ENCODE data around the gene AGFG1. TPM values are rescaled to one million over a fixed set of nuclear protein-coding genes. Genes with fewer than 3 reads are reported as not detected.
"Not testable (repeated sequence)": the region's sequence is repeated elsewhere in the genome, so short reads cannot be mapped to it uniquely, and the experiment has no call there.

AGFG1 gene
- polyA plus RNA-seq, 4 donors = 45.3 to 116 (median 58.9) TPM

GRCh38 chr2:227515742-227516141 lies 43.8 kb downstream of the AGFG1 start:
- DNase-seq (no peak), FAIRE-seq (no peak)
- Histone ChIP-seq H3K4me1 (ENCODE audit: control insufficient read depth in 3 of 3, insufficient read depth in 2 of 3, low read depth in 1 of 3, low read length in 2 of 3) (peaks cover 0 to 11% (median 5%) of the 10 kb centered on the region in 3 donors), H3K36me3 (ENCODE audit: control insufficient read depth in 3 of 3, insufficient read depth in 2 of 3, low read depth in 1 of 3, low read length in 3 of 3) (peaks cover 0 to 9% (median 1%) of the 10 kb centered on the region in 3 donors), H3K27me3 (ENCODE audit: control insufficient read depth in 3 of 3, insufficient read depth in 3 of 3, low read length in 3 of 3) (no peaks in the 10 kb centered on the region), H3K27ac (ENCODE audit: low read depth in 1 of 3, low read length in 2 of 3) (no peak overlapping the region), H3K4me3 (ENCODE audit: low read depth in 1 of 3, low read length in 3 of 3) (no peak overlapping the region), H3K9me3 (ENCODE audit: control insufficient read depth in 2 of 2, insufficient read depth in 1 of 2, low read depth in 1 of 2, low read length in 1 of 2) (no peaks in the 10 kb centered on the region)
- 72 to 83% (median 74%) methylated on average over 1 of the region's 1 CpG for WGBS, 3 donors

GRCh38 chr2:227517724-227518123 lies 45.8 kb downstream of the AGFG1 start:
- no peak for FAIRE-seq
- no peak overlapping the region for H3K4me3 ChIP-seq (ENCODE audit: low read depth in 1 of 3, low read length in 3 of 3)
- H3K36me3 ChIP-seq (ENCODE audit: control insufficient read depth in 3 of 3, insufficient read depth in 2 of 3, low read depth in 1 of 3, low read length in 3 of 3) = peaks cover 0 to 13% (median 1%) of the 10 kb centered on the region in 3 donors
- no peaks in the 10 kb centered on the region for H3K9me3 ChIP-seq (ENCODE audit: control insufficient read depth in 2 of 2, insufficient read depth in 1 of 2, low read depth in 1 of 2, low read length in 1 of 2)
- H3K27ac ChIP-seq (ENCODE audit: low read depth in 1 of 3, low read length in 2 of 3) = no peak overlapping the region
- peaks cover 0 to 5% (median 3%) of the 10 kb centered on the region in 3 donors for H3K4me1 ChIP-seq (ENCODE audit: control insufficient read depth in 3 of 3, insufficient read depth in 2 of 3, low read depth in 1 of 3, low read length in 2 of 3)
- no peak for DNase-seq
- H3K27me3 ChIP-seq (ENCODE audit: control insufficient read depth in 3 of 3, insufficient read depth in 3 of 3, low read length in 3 of 3) = no peaks in the 10 kb centered on the region
- WGBS, 3 donors = 83 to 89% (median 89%) methylated on average over 5 of the region's 5 CpGs

DNA sequence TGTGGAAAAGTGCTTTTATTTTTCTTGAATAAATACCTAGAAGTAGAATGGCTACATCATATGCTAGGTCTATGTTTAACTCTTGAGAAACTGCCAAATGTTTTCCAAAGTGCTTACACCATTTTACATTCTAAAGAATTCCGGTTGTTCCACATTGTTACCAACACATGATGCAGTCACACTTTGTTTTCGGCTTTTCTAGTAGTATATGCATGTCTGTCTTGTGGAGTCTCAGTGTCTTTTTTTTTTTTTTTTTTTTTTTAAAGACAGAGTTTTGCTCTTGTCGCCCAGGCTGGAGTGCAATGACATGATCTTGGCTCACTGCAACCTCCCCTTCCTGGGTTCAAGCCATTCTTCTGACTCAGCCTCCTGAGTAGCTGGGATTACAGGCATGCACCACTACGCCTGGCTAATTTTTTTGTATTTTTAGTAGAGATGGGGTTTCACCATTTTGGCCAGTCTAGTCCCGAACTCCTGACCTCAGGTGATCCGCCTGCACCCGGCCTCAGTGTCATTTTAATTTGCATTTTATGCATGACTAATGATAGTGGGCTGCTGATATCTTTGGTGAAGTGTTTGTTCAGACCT lies 46.4 kb downstream of the AGFG1 start:
- not testable (repeated sequence) for H3K4me1 ChIP-seq (ENCODE audit: control insufficient read depth in 3 of 3, insufficient read depth in 2 of 3, low read depth in 1 of 3, low read length in 2 of 3); H3K27ac ChIP-seq (ENCODE audit: low read depth in 1 of 3, low read length in 2 of 3); H3K4me3 ChIP-seq (ENCODE audit: low read depth in 1 of 3, low read length in 3 of 3); H3K27me3 ChIP-seq (ENCODE audit: control insufficient read depth in 3 of 3, insufficient read depth in 3 of 3, low read length in 3 of 3); DNase-seq; H3K9me3 ChIP-seq (ENCODE audit: control insufficient read depth in 2 of 2, insufficient read depth in 1 of 2, low read depth in 1 of 2, low read length in 1 of 2); FAIRE-seq
- 56 to 75% (median 64%) methylated on average over 7 of the region's 7 CpGs for WGBS, 3 donors
- peaks cover 0 to 13% (median 1%) of the 10 kb centered on the region in 3 donors for H3K36me3 ChIP-seq (ENCODE audit: control insufficient read depth in 3 of 3, insufficient read depth in 2 of 3, low read depth in 1 of 3, low read length in 3 of 3)

- not testable (repeated sequence) for H3K9me3 ChIP-seq (ENCODE audit: control insufficient read depth in 2 of 2, insufficient read depth in 1 of 2, low read depth in 1 of 2, low read length in 1 of 2); H3K4me3 ChIP-seq (ENCODE audit: low read depth in 1 of 3, low read length in 3 of 3); FAIRE-seq; H3K27me3 ChIP-seq (ENCODE audit: control insufficient read depth in 3 of 3, insufficient read depth in 3 of 3, low read length in 3 of 3); DNase-seq; H3K27ac ChIP-seq (ENCODE audit: low read depth in 1 of 3, low read length in 2 of 3); H3K4me1 ChIP-seq (ENCODE audit: control insufficient read depth in 3 of 3, insufficient read depth in 2 of 3, low read depth in 1 of 3, low read length in 2 of 3)
- 92 to 100% (median 97%) methylated on average over 2 to 3 of the region's 3 CpGs for WGBS, 3 donors
- peaks cover 0 to 12% (median 5%) of the 10 kb centered on the region in 3 donors for H3K36me3 ChIP-seq (ENCODE audit: control insufficient read depth in 3 of 3, insufficient read depth in 2 of 3, low read depth in 1 of 3, low read length in 3 of 3)
Measured at GRCh38 chr2:227521178-227521577, 49.2 kb downstream of the AGFG1 start.

- no peak for FAIRE-seq
- H3K36me3 ChIP-seq (ENCODE audit: control insufficient read depth in 3 of 3, insufficient read depth in 2 of 3, low read depth in 1 of 3, low read length in 3 of 3) = peaks cover 0 to 14% (median 5%) of the 10 kb centered on the region in 3 donors
- 86 to 95% (median 87%) methylated on average over 4 of the region's 4 CpGs for WGBS, 3 donors
Measured at GRCh38 chr2:227524665-227525064, 52.7 kb downstream of the AGFG1 start.

GRCh38 chr2:227527351-227527750 lies 55.4 kb downstream of the AGFG1 start:
- WGBS, 3 donors = 88 to 98% (median 92%) methylated on average over 2 of the region's 2 CpGs
- no peaks in the 10 kb centered on the region for H3K9me3 ChIP-seq (ENCODE audit: control insufficient read depth in 2 of 2, insufficient read depth in 1 of 2, low read depth in 1 of 2, low read length in 1 of 2)
- no peaks in the 10 kb centered on the region for H3K27me3 ChIP-seq (ENCODE audit: control insufficient read depth in 3 of 3, insufficient read depth in 3 of 3, low read length in 3 of 3)

More at GRCh38 chr2:227524665-227525064, 52.7 kb downstream of the AGFG1 start:
- no peak for DNase-seq
- Histone ChIP-seq H3K4me3 (ENCODE audit: low read depth in 1 of 3, low read length in 3 of 3) (no peak overlapping the region), H3K9me3 (ENCODE audit: control insufficient read depth in 2 of 2, insufficient read depth in 1 of 2, low read depth in 1 of 2, low read length in 1 of 2) (no peaks in the 10 kb centered on the region), H3K27ac (ENCODE audit: low read depth in 1 of 3, low read length in 2 of 3) (no peak overlapping the region), H3K27me3 (ENCODE audit: control insufficient read depth in 3 of 3, insufficient read depth in 3 of 3, low read length in 3 of 3) (no peaks in the 10 kb centered on the region), H3K4me1 (ENCODE audit: control insufficient read depth in 3 of 3, insufficient read depth in 2 of 3, low read depth in 1 of 3, low read length in 2 of 3) (no peaks in the 10 kb centered on the region)

DNA sequence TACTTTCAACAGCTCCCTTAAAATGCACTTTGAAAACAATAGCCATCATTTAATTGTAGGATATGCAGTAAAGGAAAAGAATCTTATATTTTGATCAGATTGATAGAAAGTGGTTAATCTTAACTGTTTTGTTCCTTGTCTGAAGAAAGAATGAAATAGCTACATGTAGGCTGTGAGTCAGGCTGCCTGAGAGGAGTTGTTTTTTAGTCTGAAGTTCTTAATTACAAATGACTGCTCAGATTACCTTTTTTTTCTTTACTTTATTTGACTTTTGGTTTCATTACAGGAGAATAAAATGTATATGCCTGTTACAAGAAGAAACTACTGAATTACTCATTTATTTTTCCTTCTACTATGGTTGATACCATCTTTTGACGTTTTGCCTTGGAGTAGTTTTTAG lies 56.8 kb downstream of the AGFG1 start:
- Histone ChIP-seq H3K4me1 (ENCODE audit: control insufficient read depth in 3 of 3, insufficient read depth in 2 of 3, low read depth in 1 of 3, low read length in 2 of 3) (no peaks in the 10 kb centered on the region), H3K4me3 (ENCODE audit: low read depth in 1 of 3, low read length in 3 of 3) (no peak overlapping the region), H3K9me3 (ENCODE audit: control insufficient read depth in 2 of 2, insufficient read depth in 1 of 2, low read depth in 1 of 2, low read length in 1 of 2) (no peaks in the 10 kb centered on the region), H3K27me3 (ENCODE audit: control insufficient read depth in 3 of 3, insufficient read depth in 3 of 3, low read length in 3 of 3) (no peaks in the 10 kb centered on the region), H3K27ac (ENCODE audit: low read depth in 1 of 3, low read length in 2 of 3) (no peak overlapping the region), H3K36me3 (ENCODE audit: control insufficient read depth in 3 of 3, insufficient read depth in 2 of 3, low read depth in 1 of 3, low read length in 3 of 3) (peaks cover 2 to 14% (median 10%) of the 10 kb centered on the region in 3 donors)
- no peak for DNase-seq
- WGBS, 3 donors = 76 to 78% (median 77%) methylated on average over 1 of the region's 1 CpG
- no peak for FAIRE-seq

More at GRCh38 chr2:227527351-227527750, 55.4 kb downstream of the AGFG1 start:
- H3K36me3 ChIP-seq (ENCODE audit: control insufficient read depth in 3 of 3, insufficient read depth in 2 of 3, low read depth in 1 of 3, low read length in 3 of 3) = peaks cover 0 to 13% (median 9%) of the 10 kb centered on the region in 3 donors
- no peak overlapping the region for H3K4me3 ChIP-seq (ENCODE audit: low read depth in 1 of 3, low read length in 3 of 3)
- no peaks in the 10 kb centered on the region for H3K4me1 ChIP-seq (ENCODE audit: control insufficient read depth in 3 of 3, insufficient read depth in 2 of 3, low read depth in 1 of 3, low read length in 2 of 3)
- DNase-seq (no peak), FAIRE-seq (no peak)
- no peak overlapping the region for H3K27ac ChIP-seq (ENCODE audit: low read depth in 1 of 3, low read length in 2 of 3)

- 93 to 95% (median 95%) methylated on average over 2 of the region's 2 CpGs for WGBS, 3 donors
- no peaks in the 10 kb centered on the region for H3K4me1 ChIP-seq (ENCODE audit: control insufficient read depth in 3 of 3, insufficient read depth in 2 of 3, low read depth in 1 of 3, low read length in 2 of 3)
- FAIRE-seq (no peak), DNase-seq (no peak)
- H3K27ac ChIP-seq (ENCODE audit: low read depth in 1 of 3, low read length in 2 of 3) = no peak overlapping the region
- no peaks in the 10 kb centered on the region for H3K27me3 ChIP-seq (ENCODE audit: control insufficient read depth in 3 of 3, insufficient read depth in 3 of 3, low read length in 3 of 3)
- H3K9me3 ChIP-seq (ENCODE audit: control insufficient read depth in 2 of 2, insufficient read depth in 1 of 2, low read depth in 1 of 2, low read length in 1 of 2) = no peaks in the 10 kb centered on the region
- peaks cover 4 to 13% (median 13%) of the 10 kb centered on the region in 3 donors for H3K36me3 ChIP-seq (ENCODE audit: control insufficient read depth in 3 of 3, insufficient read depth in 2 of 3, low read depth in 1 of 3, low read length in 3 of 3)
- no peak overlapping the region for H3K4me3 ChIP-seq (ENCODE audit: low read depth in 1 of 3, low read length in 3 of 3)
Measured at GRCh38 chr2:227529871-227530270, 57.9 kb downstream of the AGFG1 start.

DNA sequence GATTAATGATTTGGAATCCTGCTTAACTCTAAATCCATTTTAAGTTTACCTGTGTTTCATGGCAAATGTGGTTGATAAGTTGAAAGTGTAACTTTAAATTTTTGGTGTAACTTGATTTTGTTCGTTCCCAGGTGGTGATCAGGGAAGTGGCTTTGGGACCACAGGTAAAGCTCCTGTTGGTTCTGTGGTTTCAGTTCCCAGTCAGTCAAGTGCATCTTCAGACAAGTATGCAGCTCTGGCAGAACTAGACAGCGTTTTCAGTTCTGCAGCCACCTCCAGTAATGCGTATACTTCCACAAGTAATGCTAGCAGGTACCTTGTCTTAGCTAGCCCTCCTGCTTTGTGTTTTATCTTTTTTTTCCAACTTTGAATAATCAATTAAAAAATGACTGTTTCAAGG lies 62.8 kb downstream of the AGFG1 start:
- DNase-seq (no peak), FAIRE-seq (no peak)
- H3K27ac ChIP-seq (ENCODE audit: low read depth in 1 of 3, low read length in 2 of 3) = no peak overlapping the region
- H3K9me3 ChIP-seq (ENCODE audit: control insufficient read depth in 2 of 2, insufficient read depth in 1 of 2, low read depth in 1 of 2, low read length in 1 of 2) = peaks cover 0 to 2% of the 10 kb centered on the region in 2 donors
- no peaks in the 10 kb centered on the region for H3K4me1 ChIP-seq (ENCODE audit: control insufficient read depth in 3 of 3, insufficient read depth in 2 of 3, low read depth in 1 of 3, low read length in 2 of 3)
- H3K27me3 ChIP-seq (ENCODE audit: control insufficient read depth in 3 of 3, insufficient read depth in 3 of 3, low read length in 3 of 3) = no peaks in the 10 kb centered on the region
- 82 to 95% (median 83%) methylated on average over 3 of the region's 3 CpGs for WGBS, 3 donors
- H3K4me3 ChIP-seq (ENCODE audit: low read depth in 1 of 3, low read length in 3 of 3) = no peak overlapping the region
- H3K36me3 ChIP-seq (ENCODE audit: control insufficient read depth in 3 of 3, insufficient read depth in 2 of 3, low read depth in 1 of 3, low read length in 3 of 3) = peaks cover 11 to 20% (median 16%) of the 10 kb centered on the region in 3 donors

Measured in small intestine (tissue), 7 donors.